ENCODE measurements around the gene EDIL3. TPM values are rescaled to one million over a fixed set of nuclear protein-coding genes. Genes with fewer than 3 reads are reported as not detected.

The EDIL3 gene
- total RNA-seq, 1 experiment from 2014 or later: 56.5 TPM

GRCh38 chr5:83972236-83972635, 412.4 kb downstream of the EDIL3 start:
- peak; percentile 56 for DNase-seq (ENCODE audit: low spot score)

- no peak for DNase-seq (ENCODE audit: low spot score)
Measured at GRCh38 chr5:83967417-83967816, 417.3 kb downstream of the EDIL3 start.

GRCh38 chr5:83965441-83965840, 419.2 kb downstream of the EDIL3 start:
- DNase-seq (ENCODE audit: low spot score): no peak

DNA sequence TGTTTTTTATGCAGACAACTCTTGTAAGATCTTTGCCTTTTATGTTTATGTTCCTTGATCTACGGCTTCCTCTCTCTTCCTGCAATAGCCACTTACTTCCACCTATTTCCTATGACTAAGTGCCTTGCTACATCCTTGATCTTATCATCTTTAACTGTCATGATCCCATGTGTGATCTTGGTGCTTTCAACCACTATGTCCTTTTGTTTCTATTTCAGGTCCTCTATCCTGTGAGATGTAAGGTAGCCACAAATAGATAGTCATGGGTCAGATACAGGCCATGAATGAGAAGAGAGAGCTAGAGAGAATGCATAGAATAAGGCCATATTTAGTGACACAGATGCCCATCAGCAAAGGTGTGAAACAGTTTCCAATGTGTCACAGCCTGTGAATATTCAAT, 420.4 kb downstream of the EDIL3 start:
- DNase-seq (ENCODE audit: low spot score): peak; percentile 71

- DNase-seq (ENCODE audit: low spot score): no peak
Measured at GRCh38 chr5:83957188-83957587, 427.5 kb downstream of the EDIL3 start.

GRCh38 chr5:83956386-83956785, 428.3 kb downstream of the EDIL3 start:
- DNase-seq (ENCODE audit: low spot score): no peak

DNA sequence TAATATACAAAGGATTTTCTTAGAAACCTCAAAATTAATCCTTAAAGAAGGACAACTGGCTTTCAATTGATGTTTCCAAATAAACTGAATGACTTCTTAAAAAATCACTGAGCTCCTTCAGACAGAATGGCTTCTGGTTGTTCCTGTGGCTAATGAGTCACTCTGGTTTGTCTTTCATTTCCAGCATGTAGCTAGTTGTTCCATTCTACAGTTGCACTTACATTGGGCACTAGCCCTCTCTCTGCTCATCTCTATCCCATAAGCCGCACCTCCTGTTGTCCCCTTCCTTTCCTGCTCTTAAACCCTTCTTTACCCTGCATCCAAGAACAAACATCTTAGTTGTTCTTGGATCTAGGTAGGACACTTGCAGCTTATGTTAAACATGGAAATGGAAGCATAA, 428.8 kb downstream of the EDIL3 start:
- DNase-seq (ENCODE audit: low spot score): peak; percentile 62

- DNase-seq (ENCODE audit: low spot score): no peak
Measured at GRCh38 chr5:83947763-83948162, 436.9 kb downstream of the EDIL3 start.

- no peak for DNase-seq (ENCODE audit: low spot score)
Measured at GRCh38 chr5:83946516-83946915, 438.2 kb downstream of the EDIL3 start.

- DNase-seq (ENCODE audit: low spot score): no peak
Measured at GRCh38 chr5:83942155-83942554, 442.5 kb downstream of the EDIL3 start.

DNA sequence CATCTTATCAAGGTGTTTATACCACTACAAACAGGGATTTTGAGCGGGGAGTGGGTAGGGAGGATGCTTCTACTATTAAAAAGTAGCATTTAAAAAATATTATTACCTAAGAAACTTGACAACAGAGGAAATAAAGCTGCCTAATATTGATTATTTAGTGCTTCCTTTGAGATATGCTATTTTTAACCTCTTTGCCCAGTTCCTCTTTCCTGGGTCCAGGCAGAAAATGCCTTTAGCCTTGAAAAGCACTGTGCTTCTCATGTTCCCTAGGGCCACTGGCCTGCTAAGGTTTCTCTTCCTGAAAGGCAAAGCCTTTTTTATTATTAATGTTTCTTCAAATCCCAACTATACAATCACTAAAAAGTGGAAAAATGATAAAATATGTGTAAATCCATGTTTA, 446.8 kb downstream of the EDIL3 start:
- DNase-seq (ENCODE audit: low spot score): no peak

DNA sequence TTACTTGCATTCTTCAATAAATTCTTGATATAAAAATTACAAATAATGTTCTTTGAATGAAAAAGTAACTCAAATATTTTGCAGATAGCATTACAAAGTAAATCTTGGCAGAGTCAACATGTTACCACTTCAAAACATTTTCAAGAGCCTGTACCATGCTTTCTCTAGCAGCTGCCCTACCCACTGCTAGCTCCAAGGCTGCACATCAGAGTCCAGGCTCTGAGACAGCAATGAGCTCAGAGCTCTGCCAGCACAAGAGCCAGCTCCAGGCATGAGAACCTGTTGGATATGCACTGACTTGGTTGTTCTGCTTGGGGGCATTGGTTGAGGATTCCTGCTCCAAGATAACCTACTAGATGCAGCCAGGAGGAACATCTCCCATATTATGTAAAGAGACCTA, 452.7 kb downstream of the EDIL3 start:
- DNase-seq (ENCODE audit: low spot score): no peak

DNA sequence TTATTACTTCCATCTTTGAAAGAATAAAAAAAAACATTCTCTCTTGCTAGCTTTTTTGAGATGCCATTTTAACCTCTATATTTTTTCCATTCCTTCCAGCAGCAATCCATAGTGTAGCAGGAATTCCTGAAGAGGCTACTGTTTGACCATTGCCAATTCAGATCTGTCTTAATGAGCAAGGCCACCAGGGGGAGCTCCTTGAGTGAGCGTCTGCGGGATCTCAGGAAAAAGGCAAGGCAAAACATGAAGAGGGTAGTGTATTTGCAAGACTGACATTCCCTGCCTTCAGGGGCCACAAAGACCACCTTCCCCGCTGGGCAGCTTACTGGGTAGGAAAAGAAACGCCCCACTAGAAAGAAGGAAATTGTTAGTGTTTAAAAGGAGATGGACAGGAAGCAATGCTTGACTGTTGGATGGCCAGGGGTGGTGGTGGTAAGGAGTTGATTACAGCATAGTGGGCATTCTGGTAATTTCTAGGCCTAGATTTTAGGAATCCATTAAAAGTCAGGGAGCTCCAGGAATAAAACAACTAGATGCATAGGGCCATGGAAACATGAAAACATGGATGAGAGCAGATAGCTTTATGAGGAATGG, 457.4 kb downstream of the EDIL3 start:
- DNase-seq (ENCODE audit: low spot score): peak; percentile 56

DNA sequence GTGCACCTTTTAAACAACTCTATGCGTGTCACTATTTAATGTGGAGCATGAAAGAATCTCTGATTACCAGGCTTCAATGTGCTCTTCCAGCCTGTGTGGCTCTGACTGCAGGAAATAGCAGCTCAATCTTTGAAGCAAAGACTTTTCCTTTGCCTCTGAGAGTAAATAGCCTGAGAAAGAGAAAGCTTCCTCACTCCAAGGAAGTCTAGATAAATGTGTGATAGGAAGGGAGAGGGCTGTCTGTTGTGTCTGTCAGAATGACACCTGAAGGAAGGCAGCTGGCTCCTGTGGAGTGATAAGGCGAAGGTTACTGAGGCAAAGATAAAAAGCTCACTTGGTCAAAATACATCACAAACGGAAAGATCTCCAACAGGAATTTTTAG, 458.7 kb downstream of the EDIL3 start:
- peak; percentile 48 for DNase-seq (ENCODE audit: low spot score)

DNA sequence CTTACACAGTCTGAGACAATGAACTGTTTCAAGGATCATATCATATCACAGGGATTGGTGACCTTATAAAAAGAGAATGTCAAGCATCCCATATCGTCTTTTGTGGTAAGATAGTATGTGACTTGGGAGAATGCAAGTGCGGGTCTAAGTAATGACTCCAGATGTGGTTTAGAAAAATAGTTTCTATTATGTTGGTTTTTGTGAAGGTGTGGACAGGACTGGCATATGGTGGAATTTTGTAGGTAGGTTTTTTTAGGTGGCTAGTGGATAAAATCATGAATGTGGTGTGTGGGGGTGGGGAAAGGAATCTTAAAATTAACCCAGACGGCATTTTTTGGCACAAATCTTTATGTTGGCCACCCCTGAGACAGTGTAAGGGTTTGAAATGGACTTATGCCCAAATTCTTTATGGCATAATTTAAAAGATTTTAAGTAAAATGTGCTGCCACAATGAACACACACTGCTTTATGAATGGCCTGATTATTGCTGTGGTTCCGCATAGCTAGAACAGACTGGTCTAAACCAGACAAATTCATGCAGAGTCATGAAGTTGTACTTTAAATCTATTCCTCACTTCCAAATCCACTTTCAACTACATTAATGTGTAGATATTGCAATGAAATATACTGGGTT, 459.2 kb downstream of the EDIL3 start:
- peak; percentile 91 for DNase-seq (ENCODE audit: low spot score)

- DNase-seq (ENCODE audit: low spot score): peak; percentile 65
Measured at GRCh38 chr5:83924891-83925290, 459.8 kb downstream of the EDIL3 start.

DNA sequence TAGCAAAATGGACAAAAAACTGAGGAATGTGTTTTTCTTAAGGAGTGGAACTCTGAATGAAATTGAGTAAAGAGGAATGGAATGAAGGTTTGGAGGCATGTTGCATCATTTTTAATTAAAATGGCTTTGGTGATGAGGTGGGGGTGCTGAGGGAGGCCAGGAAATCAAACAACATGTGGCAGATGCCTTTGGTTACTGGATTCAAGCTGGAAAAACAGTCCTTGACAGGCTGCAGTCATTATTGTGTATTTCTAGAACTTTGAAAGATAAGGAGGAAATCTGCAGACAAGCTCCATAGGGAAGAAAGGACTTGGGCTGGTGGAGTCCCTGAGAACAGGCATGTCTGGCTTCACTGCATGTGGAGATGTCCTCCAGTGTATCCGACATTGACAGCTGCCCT, 460.5 kb downstream of the EDIL3 start:
- DNase-seq (ENCODE audit: low spot score): peak; percentile 57

- DNase-seq (ENCODE audit: low spot score): no peak
Measured at GRCh38 chr5:83922699-83923098, 462.0 kb downstream of the EDIL3 start.

- no peak for DNase-seq (ENCODE audit: low spot score)
Measured at GRCh38 chr5:83921666-83922193, 462.9 kb downstream of the EDIL3 start.

GRCh38 chr5:83919071-83920041, 465.3 kb downstream of the EDIL3 start:
- DNase-seq (ENCODE audit: low spot score): no peak

- DNase-seq (ENCODE audit: low spot score): no peak
Measured at GRCh38 chr5:83917261-83917908, 467.3 kb downstream of the EDIL3 start.

Measured in A172 (cell line).